Upper lobe of left lung (tissue), 6 donors: ENCODE results near the gene ISOC1. TPM values are rescaled to one million over a fixed set of nuclear protein-coding genes. Genes with fewer than 3 reads are reported as not detected.

Source experiments
- ATAC-seq, 2 donors: fragments of 200-7000 bp; cut with Tn5 transposase; one replicate each; pipeline ENCODE4 v1.9.1; 2022; ENCODE audit warnings: mild to moderate bottlenecking in 2 of 2, moderate library complexity in 2 of 2; ENCODE audit not compliant: low FRiP score in 2 of 2
- DNase-seq, 2 donors: peaks; one replicate each; pipeline ENCODE4 v3.0.0-alpha.2; 2019 to 2020
- H3K27ac ChIP-seq, 4 donors: fragments of 200-600 bp; sonication (generic); one replicate each; pipeline ENCODE4 v1.5.1; 2016 to 2019
- H3K27me3 ChIP-seq, 4 donors: fragments of 200-600 bp; sonication (generic); one replicate each; pipeline ENCODE4 v1.5.1; 2017 to 2019
- H3K36me3 ChIP-seq, 4 donors: fragments of 200-600 bp; sonication (generic); one replicate each; pipeline ENCODE4 v1.5.1; 2016 to 2019
- H3K4me1 ChIP-seq, 4 donors: fragments of 200-600 bp; sonication (generic); one replicate each; pipeline ENCODE4 v1.5.1; 2018 to 2019
- H3K4me3 ChIP-seq, 4 donors: fragments of 200-600 bp; sonication (generic); one replicate each; pipeline ENCODE4 v1.5.1; 2017 to 2019; ENCODE audit warnings: mild to moderate bottlenecking in 2 of 4, moderate library complexity in 1 of 4
- H3K9me3 ChIP-seq, 4 donors: fragments of 200-600 bp; sonication (generic); one replicate each; pipeline ENCODE4 v1.5.1; 2018 to 2019
- EP300 ChIP-seq, 4 donors: sonication (generic); formaldehyde crosslinking; IDR thresholded peaks; one replicate each; pipeline ENCODE4 v1.5.1; 2017; ENCODE audit warnings: antibody characterized with exemption in 4 of 4, control low read depth in 2 of 4
- POLR2A ChIP-seq, 4 donors: fragments of 450-650 bp; IDR thresholded peaks; one replicate each; pipeline ENCODE4 v1.5.1; 2016 to 2017; ENCODE audit warnings: antibody characterized with exemption in 4 of 4, mild to moderate bottlenecking in 2 of 4
- POLR2AphosphoS5 ChIP-seq, 2 donors: sonication (generic); formaldehyde crosslinking; IDR thresholded peaks; one replicate each; pipeline ENCODE4 v1.5.1; 2017; ENCODE audit warnings: antibody characterized with exemption in 2 of 2
- WGBS, 2 donors: methylation state at CpG; one replicate each; pipeline ENCODE4 v1.1.5; 2017 to 2018; 5-methylcytosine and 5-hydroxymethylcytosine counted together
- total RNA-seq, 6 donors: library from RNA; depleted of rRNA in 4 of 6; stranded (reverse); fragments of >200 nt in 4 of 6; gene quantifications; one replicate each; pipeline versions ENCODE4 v1.1.0 to v1.2.1, GENCODE V29; 2016 to 2021
- TF ChIP-seq, protein P1 (sequence below), 6 experiments: fragments of 450-650 bp in 4 of 6; fragments of 200-600 bp in 2 of 6; sonication (generic) in 2 of 6; IDR thresholded peaks; one replicate each; pipeline ENCODE4 v1.5.1; 2016 to 2019; ENCODE audit warnings: antibody characterized with exemption in 6 of 6
- donor health status: DM: no; HTN: no; CAD: no; lungs with moderate emphysema.
- donor health status: DM: no; HTN: yes; CAD: no; lungs with severe emphysema.

Gene ISOC1
- total RNA-seq, 6 donors from 2014 or later = 6.3 to 37.9 (median 20.9) TPM

GRCh38 chr5:129112295-129112694, 17.7 kb downstream of the ISOC1 start:
- Histone ChIP-seq H3K36me3 (peaks cover 0 to 18% (median 2%) of the 10 kb centered on the region in 4 donors), H3K27ac (no peak overlapping the region), H3K9me3 (no peaks in the 10 kb centered on the region), H3K4me3 (no peak overlapping the region), H3K27me3 (no peaks in the 10 kb centered on the region), H3K4me1 (no peaks in the 10 kb centered on the region)
- TF ChIP-seq EP300 (IDR thresholded peaks at IDR 0.05) (no peak), POLR2AphosphoS5 (IDR thresholded peaks at IDR 0.05) (no peak), POLR2A (IDR thresholded peaks at IDR 0.05) (no peak)
- TF ChIP-seq, protein P1, sequence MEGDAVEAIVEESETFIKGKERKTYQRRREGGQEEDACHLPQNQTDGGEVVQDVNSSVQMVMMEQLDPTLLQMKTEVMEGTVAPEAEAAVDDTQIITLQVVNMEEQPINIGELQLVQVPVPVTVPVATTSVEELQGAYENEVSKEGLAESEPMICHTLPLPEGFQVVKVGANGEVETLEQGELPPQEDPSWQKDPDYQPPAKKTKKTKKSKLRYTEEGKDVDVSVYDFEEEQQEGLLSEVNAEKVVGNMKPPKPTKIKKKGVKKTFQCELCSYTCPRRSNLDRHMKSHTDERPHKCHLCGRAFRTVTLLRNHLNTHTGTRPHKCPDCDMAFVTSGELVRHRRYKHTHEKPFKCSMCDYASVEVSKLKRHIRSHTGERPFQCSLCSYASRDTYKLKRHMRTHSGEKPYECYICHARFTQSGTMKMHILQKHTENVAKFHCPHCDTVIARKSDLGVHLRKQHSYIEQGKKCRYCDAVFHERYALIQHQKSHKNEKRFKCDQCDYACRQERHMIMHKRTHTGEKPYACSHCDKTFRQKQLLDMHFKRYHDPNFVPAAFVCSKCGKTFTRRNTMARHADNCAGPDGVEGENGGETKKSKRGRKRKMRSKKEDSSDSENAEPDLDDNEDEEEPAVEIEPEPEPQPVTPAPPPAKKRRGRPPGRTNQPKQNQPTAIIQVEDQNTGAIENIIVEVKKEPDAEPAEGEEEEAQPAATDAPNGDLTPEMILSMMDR (IDR thresholded peaks at IDR 0.05) = no peak
- no peak for DNase-seq
- 94 to 95% methylated on average over 3 of the region's 3 CpGs for WGBS, 2 donors
- ATAC-seq = no peak

DNA sequence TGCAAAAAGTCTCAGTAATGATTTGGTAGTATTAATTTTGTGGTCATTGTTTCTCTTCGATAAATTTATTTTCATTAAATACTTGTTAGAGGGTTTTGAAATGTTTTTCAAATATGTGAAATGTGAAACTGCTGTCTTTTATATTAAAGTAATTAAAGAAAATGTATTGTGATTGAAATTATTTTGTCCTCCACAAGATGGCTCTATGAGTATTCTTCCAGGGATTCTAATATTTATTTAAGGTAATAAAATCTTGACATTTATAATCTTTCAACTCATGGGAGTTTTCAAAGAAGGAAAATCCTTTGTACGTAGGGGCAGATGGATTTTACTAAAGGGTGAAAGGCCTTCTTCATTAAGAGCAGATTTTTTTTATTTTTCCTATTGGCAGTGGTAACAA, 19.3 kb downstream of the ISOC1 start:
- Histone ChIP-seq H3K27me3 (no peaks in the 10 kb centered on the region), H3K27ac (no peak overlapping the region), H3K4me1 (no peaks in the 10 kb centered on the region), H3K9me3 (no peaks in the 10 kb centered on the region), H3K36me3 (peaks cover 0 to 11% (median 0%) of the 10 kb centered on the region in 4 donors), H3K4me3 (no peak overlapping the region)
- ATAC-seq = no peak
- TF ChIP-seq EP300 (IDR thresholded peaks at IDR 0.05) = no peak
- no peak for TF ChIP-seq POLR2AphosphoS5 (IDR thresholded peaks at IDR 0.05)
- TF ChIP-seq, protein P1 (IDR thresholded peaks at IDR 0.05) = no peak
- TF ChIP-seq POLR2A (IDR thresholded peaks at IDR 0.05) = no peak
- DNase-seq = no peak
- WGBS, 2 donors = 68 to 84% methylated on average over 2 of the region's 2 CpGs

GRCh38 chr5:129114539-129115193, 20.1 kb downstream of the ISOC1 start:
- WGBS, 2 donors = 91 to 98% methylated on average over 10 of the region's 10 CpGs
- Histone ChIP-seq H3K36me3 (peaks cover 0 to 11% (median 0%) of the 10 kb centered on the region in 4 donors), H3K27me3 (no peaks in the 10 kb centered on the region), H3K4me3 (no peak overlapping the region), H3K27ac (no peak overlapping the region), H3K9me3 (no peaks in the 10 kb centered on the region), H3K4me1 (no peaks in the 10 kb centered on the region)
- DNase-seq = no peak
- no peak for ATAC-seq
- no peak for TF ChIP-seq POLR2AphosphoS5 (IDR thresholded peaks at IDR 0.05)
- TF ChIP-seq, protein P1 (IDR thresholded peaks at IDR 0.05) = no peak
- TF ChIP-seq POLR2A (IDR thresholded peaks at IDR 0.05) = no peak
- no peak for TF ChIP-seq EP300 (IDR thresholded peaks at IDR 0.05)

DNA sequence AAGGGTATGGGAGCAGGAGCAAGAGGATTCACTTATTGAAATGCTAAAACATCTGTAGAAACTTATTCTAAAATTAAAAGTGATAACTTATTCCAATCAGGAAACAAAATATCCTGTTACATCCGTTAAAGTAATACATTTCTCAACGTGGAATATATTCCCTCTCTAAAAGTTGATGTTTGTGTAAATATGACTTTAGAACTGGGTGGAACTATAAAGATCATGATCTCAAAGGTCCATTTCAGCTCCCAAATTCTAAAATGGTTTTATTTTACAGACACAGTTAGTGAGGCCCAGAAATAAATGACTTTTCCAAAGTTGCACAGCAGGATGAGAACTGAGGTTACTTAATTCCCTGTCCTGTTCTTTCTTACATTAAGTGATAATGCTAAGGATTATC, 21.1 kb downstream of the ISOC1 start:
- peaks cover 0 to 11% (median 0%) of the 10 kb centered on the region in 4 donors for H3K36me3 ChIP-seq
- no peaks in the 10 kb centered on the region for H3K27me3 ChIP-seq
- no peak overlapping the region for H3K4me3 ChIP-seq
- no peaks in the 10 kb centered on the region for H3K4me1 ChIP-seq
- DNase-seq = no peak
- ATAC-seq = no peak
- no peaks in the 10 kb centered on the region for H3K9me3 ChIP-seq
- WGBS, 2 donors = 69 to 77% methylated on average over 2 of the region's 2 CpGs
- TF ChIP-seq, protein P1 (IDR thresholded peaks at IDR 0.05) = no peak
- TF ChIP-seq POLR2A (IDR thresholded peaks at IDR 0.05) (no peak), EP300 (IDR thresholded peaks at IDR 0.05) (no peak), POLR2AphosphoS5 (IDR thresholded peaks at IDR 0.05) (no peak)
- no peak overlapping the region for H3K27ac ChIP-seq

DNA sequence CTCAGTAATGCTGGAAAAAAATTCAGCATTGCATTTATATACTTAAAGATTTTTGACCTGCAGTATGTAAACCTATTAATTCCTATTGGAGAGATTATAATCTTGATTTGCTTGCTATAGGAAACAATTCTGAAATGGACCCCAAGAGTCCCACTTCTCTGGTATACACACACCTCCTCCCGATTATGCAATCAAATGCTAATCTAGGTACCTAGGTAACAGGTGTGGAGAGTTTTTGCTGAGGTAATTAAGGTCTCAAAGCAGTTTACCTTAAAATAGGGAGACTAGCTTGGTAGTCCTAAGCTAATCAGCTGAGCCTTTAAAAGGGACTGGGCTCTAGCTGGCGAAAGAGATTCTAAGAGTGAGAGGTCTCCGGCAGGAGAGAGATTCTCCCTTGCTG, 22.2 kb downstream of the ISOC1 start:
- 73 to 87% methylated on average over 3 of the region's 3 CpGs for WGBS, 2 donors
- ATAC-seq = no peak
- Histone ChIP-seq H3K4me1 (no peaks in the 10 kb centered on the region), H3K36me3 (peaks cover 0 to 11% (median 0%) of the 10 kb centered on the region in 4 donors), H3K4me3 (no peak overlapping the region), H3K9me3 (no peaks in the 10 kb centered on the region), H3K27me3 (no peaks in the 10 kb centered on the region), H3K27ac (no peak overlapping the region)
- DNase-seq = no peak
- TF ChIP-seq, protein P1 (IDR thresholded peaks at IDR 0.05) = no peak
- no peak for TF ChIP-seq EP300 (IDR thresholded peaks at IDR 0.05)
